HepG2 (cell line): ENCODE data around the gene FBH1. TPM values are rescaled to one million over a fixed set of nuclear protein-coding genes. Genes with fewer than 3 reads are reported as not detected.

Experiments
- ATAC-seq: fragments of 200-7000 bp; cut with Tn5 transposase; 3 replicates; pipeline ENCODE4 v1.9.1; 2020; ENCODE audit warnings: mild to moderate bottlenecking, moderate library complexity
- BruUV-seq: library from RNA; stranded (reverse); fragments of 400-500 nt; replicated peaks from 2 replicates; lab custom pipeline; 2021; lab: Mats Ljungman, UMichigan
- CTCF ChIA-PET: fragments of 300-600 bp; formaldehyde crosslinking; extraction: SDS; loops from one replicate; lab custom pipeline; 2021; ENCODE audit warnings: low total read pairs, inconsistent platforms, low intra/inter-chr PET ratio; lab: Yijun Ruan, JAX
- POLR2A ChIA-PET: fragments of 350-600 bp; sonication (Branson Sonifier 250); formaldehyde crosslinking; loops from one replicate; lab custom pipeline; 2020; ENCODE audit warnings: antibody characterized with exemption, inconsistent platforms; lab: Yijun Ruan, JAX
- DNase-seq: peaks from one replicate; pipeline ENCODE4 v3.0.0-alpha.2; 2015; ENCODE audit warnings: low spot score
- FAIRE-seq: peaks from 3 replicates; lab custom pipeline; 2011; peaks lifted over from hg19 to GRCh38; lab: Jason Lieb, UNC
- H2AFZ ChIP-seq: one replicate; pipeline ENCODE4 v1.6.1; 2011; ENCODE audit warnings: low read length, inconsistent platforms
- H3K27ac ChIP-seq: fragments of 300-600 bp; 3 replicates; pipeline ENCODE4 v1.8.0; 2011; ENCODE audit warnings: mixed run types, mild to moderate bottlenecking, mixed read lengths, low read length, inconsistent platforms; ENCODE audit not compliant: insufficient read depth; ENCODE audit errors: extremely low read length
- H3K27me3 ChIP-seq, 2 experiments: fragments of 200-600 bp in 1 of 2; 2 replicates in 1 of 2; 3 replicates in 1 of 2; pipeline versions ENCODE4 v1.6.0 to v1.8.0; 2011; ENCODE audit warnings: low read length in 2 of 2, mild to moderate bottlenecking in 2 of 2, moderate library complexity in 2 of 2, inconsistent platforms in 1 of 2; ENCODE audit not compliant: insufficient read depth in 2 of 2, control insufficient read depth in 1 of 2
- H3K36me3 ChIP-seq, 2 experiments: fragments of 200-600 bp in 1 of 2; replicated peaks in 1 of 2; 2 replicates in 1 of 2; 3 replicates in 1 of 2; pipeline versions ENCODE4 v1.5.1 to v1.8.0; 2011; ENCODE audit warnings: low read length in 2 of 2, inconsistent platforms in 1 of 2; ENCODE audit not compliant: insufficient read depth in 2 of 2, control insufficient read depth in 1 of 2
- H3K4me1 ChIP-seq: 2 replicates; pipeline ENCODE4 v1.5.1; 2012; ENCODE audit warnings: low read length, inconsistent platforms; ENCODE audit not compliant: insufficient read depth
- H3K4me2 ChIP-seq: 2 replicates; pipeline ENCODE4 v1.6.0; 2011; ENCODE audit warnings: low read depth, low read length, inconsistent platforms
- H3K4me3 ChIP-seq, 3 experiments: fragments of 200-600 bp in 1 of 3; sonication (generic), shearing (Covaris generic) in 1 of 3; replicated peaks in 1 of 3; 2 replicates each; pipeline ENCODE4 v1.5.1; 2011 to 2016; ENCODE audit warnings: low read length in 3 of 3, inconsistent platforms in 2 of 3, low read depth in 2 of 3, mild to moderate bottlenecking in 2 of 3, control low read depth in 1 of 3, mixed read lengths in 1 of 3; ENCODE audit not compliant: insufficient read depth in 1 of 3
- H3K79me2 ChIP-seq: one replicate; pipeline ENCODE4 v1.6.1; 2011; ENCODE audit warnings: low read length, inconsistent platforms; ENCODE audit not compliant: insufficient read depth
- H3K9ac ChIP-seq: 2 replicates; pipeline ENCODE4 v1.6.0; 2011; ENCODE audit warnings: mild to moderate bottlenecking, low read depth, low read length, inconsistent platforms; ENCODE audit not compliant: insufficient read depth
- H3K9me3 ChIP-seq: 2 replicates; pipeline ENCODE4 v1.5.1; 2012; ENCODE audit warnings: mild to moderate bottlenecking, low read length
- H4K20me1 ChIP-seq: 2 replicates; pipeline ENCODE4 v1.6.0; 2011; ENCODE audit warnings: inconsistent platforms, mild to moderate bottlenecking, low read length, moderate library complexity; ENCODE audit not compliant: insufficient read depth
- HNRNPH1 ChIP-seq: fragments of 200-400 bp; formaldehyde crosslinking; optimal IDR thresholded peaks from 2 replicates; pipeline ENCODE3; 2017; ENCODE audit warnings: mild to moderate bottlenecking, low read depth, low read length
- IKZF4 ChIP-seq: sonication (generic); formaldehyde crosslinking; IDR thresholded peaks from 2 replicates; pipeline ENCODE4 v1.5.1; 2020; ENCODE audit warnings: borderline replicate concordance, mild to moderate bottlenecking, low read depth, missing genetic modification reagents; ENCODE audit errors: not compliant biosample characterization
- JUN ChIP-seq: sonication (generic); formaldehyde crosslinking; IDR thresholded peaks from 2 replicates; pipeline ENCODE4 v1.4.0; 2020; ENCODE audit warnings: mild to moderate bottlenecking, missing genetic modification reagents
- KDM4B ChIP-seq: sonication (generic); formaldehyde crosslinking; IDR thresholded peaks from 2 replicates; pipeline ENCODE4 v1.4.0; 2020; ENCODE audit warnings: missing genetic modification reagents
- NFYB ChIP-seq: sonication (generic); formaldehyde crosslinking; IDR thresholded peaks from 2 replicates; pipeline ENCODE4 v1.4.0; 2020; ENCODE audit warnings: missing genetic modification reagents
- SRY ChIP-seq: sonication (generic); formaldehyde crosslinking; IDR thresholded peaks from 2 replicates; pipeline ENCODE4 v1.8.0; 2022; ENCODE audit warnings: mild to moderate bottlenecking, missing genetic modification reagents
- ZNF446 ChIP-seq: sonication (generic); formaldehyde crosslinking; IDR thresholded peaks from 2 replicates; pipeline ENCODE4 v1.5.0; 2020; ENCODE audit warnings: mild to moderate bottlenecking, missing genetic modification reagents
- ZNF678 ChIP-seq: sonication (generic); formaldehyde crosslinking; IDR thresholded peaks from 2 replicates; pipeline ENCODE4 v1.4.0; 2020; ENCODE audit warnings: mild to moderate bottlenecking, missing genetic modification reagents
- WGBS: methylation state at CpG from one replicate; pipeline ENCODE4 v1.1.6; 2017; ENCODE audit warnings: low lambda C conversion rate; 5-methylcytosine and 5-hydroxymethylcytosine counted together
- in situ Hi-C: cut with HindIII; loops from 2 replicates; pipeline ENCODE4 v1.10.0; 2017; ENCODE audit warnings: low pct_unique_long_range_greater_than_20kb; ENCODE audit not compliant: extremely low pct_ligation_motif_present
- intact Hi-C: fragments of 100-400 bp; cut with micrococcal nuclease; formaldehyde crosslinking; loops from one replicate; pipeline ENCODE4 v1.10.0; 2022; ENCODE audit not compliant: unreplicated experiment
- polyA plus RNA-seq, 8 experiments: library from polyadenylated mRNA; depleted of rRNA in 3 of 8; stranded (reverse) in 7 of 8; unstranded in 1 of 8; fragments of >200 nt; fragmentation: Illumina TruSeq in 4 of 8; extraction: Trizol in 4 of 8; gene quantifications; 2 replicates each; pipeline versions ENCODE4 v1.2.1 to v1.2.3, GENCODE V29; 2011 to 2016; ENCODE audit warnings: low read depth in 4 of 8, missing spikeins in 1 of 8, mixed read lengths in 1 of 8; ENCODE audit not compliant: insufficient read depth in 1 of 8
- total RNA-seq, 5 experiments: library from RNA; depleted of rRNA; stranded (reverse); fragments of >200 nt; fragmentation: Illumina TruSeq; extraction: Trizol; gene quantifications; 2 replicates each; pipeline ENCODE4 v1.2.3, GENCODE V29; 2016; ENCODE audit warnings: low read depth in 1 of 5
- TF ChIP-seq, protein P1 (sequence below): sonication (generic); formaldehyde crosslinking; IDR thresholded peaks from 2 replicates; pipeline ENCODE4 v1.5.1; 2020; ENCODE audit warnings: mild to moderate bottlenecking, missing genetic modification reagents
- TF ChIP-seq, protein P2 (sequence below): sonication (generic); formaldehyde crosslinking; IDR thresholded peaks from 2 replicates; pipeline ENCODE4 v1.4.0; 2020; ENCODE audit warnings: mild to moderate bottlenecking, missing genetic modification reagents
- TF ChIP-seq, protein P3 (sequence below): sonication (generic); formaldehyde crosslinking; IDR thresholded peaks from 2 replicates; pipeline ENCODE4 v1.5.0; 2020; ENCODE audit warnings: missing genetic modification reagents, mild to moderate bottlenecking, borderline replicate concordance
- TF ChIP-seq, protein P4 (sequence below): sonication (generic); formaldehyde crosslinking; IDR thresholded peaks from 2 replicates; pipeline ENCODE4 v1.4.0; 2020; ENCODE audit warnings: missing genetic modification reagents, borderline replicate concordance

Gene FBH1
- total and polyA plus RNA-seq, 2 of the 13 experiments (the other 11 are each of a cell fraction or from before 2014, with no cell fraction given) = 48.8 to 60.3 TPM

DNA sequence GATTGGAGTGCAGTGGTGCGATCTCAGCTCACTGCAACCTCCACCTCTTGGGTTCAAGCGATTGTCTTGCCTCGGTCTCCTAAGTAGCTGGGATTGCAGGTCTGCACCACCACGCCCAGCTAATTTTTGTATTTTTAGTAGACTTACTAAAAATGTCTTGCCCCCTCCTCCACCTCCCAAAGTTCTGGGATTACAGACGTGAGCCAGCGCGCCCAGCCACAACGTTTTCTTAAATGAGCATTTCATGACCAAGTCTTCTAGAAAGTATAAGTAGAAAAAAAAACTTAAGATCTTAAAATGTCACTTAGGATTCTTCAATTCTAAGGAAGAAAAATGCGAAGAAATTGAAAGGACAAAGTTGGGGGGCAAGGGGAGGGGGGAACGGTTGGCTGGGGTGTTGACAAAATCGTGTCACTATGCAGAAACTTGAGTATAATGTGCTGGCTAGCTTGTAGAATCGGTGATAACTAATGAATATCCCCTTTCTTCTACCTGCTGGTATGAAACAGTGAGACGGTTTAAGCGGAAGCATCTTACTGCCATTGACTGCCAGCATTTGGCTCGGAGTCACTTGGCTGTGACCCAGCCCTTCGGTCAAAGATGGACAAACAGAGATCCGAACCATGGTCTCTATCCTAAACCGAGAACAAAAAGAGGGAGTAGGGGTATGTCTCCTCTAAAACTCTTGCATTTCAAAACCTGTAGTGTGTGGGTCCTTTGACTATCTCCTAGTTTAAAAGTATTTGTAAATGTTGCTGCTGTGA, 12.7 kb downstream of the FBH1 start (continued):
- TF ChIP-seq, protein P1, sequence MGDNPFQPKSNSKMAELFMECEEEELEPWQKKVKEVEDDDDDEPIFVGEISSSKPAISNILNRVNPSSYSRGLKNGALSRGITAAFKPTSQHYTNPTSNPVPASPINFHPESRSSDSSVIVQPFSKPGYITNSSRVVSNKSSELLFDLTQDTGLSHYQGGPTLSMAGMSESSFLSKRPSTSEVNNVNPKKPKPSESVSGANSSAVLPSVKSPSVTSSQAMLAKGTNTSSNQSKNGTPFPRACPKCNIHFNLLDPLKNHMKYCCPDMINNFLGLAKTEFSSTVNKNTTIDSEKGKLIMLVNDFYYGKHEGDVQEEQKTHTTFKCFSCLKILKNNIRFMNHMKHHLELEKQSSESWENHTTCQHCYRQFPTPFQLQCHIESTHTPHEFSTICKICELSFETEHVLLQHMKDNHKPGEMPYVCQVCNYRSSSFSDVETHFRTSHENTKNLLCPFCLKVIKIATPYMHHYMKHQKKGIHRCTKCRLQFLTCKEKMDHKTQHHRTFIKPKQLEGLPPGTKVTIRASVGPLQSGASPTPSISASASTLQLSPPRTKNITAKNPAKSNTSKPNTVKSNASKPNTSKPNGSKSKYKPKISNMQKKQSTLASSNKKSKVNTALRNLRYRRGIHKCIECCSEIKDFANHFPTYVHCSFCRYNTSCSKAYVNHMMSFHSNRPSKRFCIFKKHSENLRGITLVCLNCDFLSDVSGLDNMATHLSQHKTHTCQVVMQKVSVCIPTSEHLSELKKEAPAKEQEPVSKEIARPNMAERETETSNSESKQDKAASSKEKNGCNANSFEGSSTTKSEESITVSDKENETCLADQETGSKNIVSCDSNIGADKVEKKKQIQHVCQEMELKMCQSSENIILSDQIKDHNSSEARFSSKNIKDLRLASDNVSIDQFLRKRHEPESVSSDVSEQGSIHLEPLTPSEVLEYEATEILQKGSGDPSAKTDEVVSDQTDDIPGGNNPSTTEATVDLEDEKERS = no peak
- TF ChIP-seq ZNF678 (CRISPR knock-in tag) = no peak

DNA sequence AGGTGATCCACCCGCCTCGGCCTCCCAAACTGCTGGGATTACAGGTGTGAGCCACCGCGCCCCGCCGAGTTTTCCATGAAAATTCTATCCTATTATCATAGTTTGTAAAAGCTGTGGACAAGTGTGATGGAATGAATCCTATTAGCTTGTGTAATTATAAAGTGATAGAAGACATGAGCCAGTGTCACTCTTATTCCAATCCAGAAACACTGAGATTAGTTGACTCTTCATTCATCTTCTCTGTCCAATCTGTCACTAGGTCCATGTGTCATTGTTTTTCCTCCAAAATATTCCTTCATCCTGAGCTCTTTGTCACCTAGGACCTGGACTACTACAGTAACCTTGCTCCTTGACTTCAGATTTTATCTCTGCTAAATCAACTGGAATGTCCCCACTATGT, 13.5 kb downstream of the FBH1 start:
- ChIA-PET CTCF (no interaction called here), POLR2A (no interaction called here)
- Histone ChIP-seq H4K20me1 (no peaks in the 10 kb centered on the region), H3K27ac (no peak overlapping the region), H3K79me2 (peaks cover 9% of the 10 kb centered on the region), H3K36me3 (peaks cover 7 to 12% of the 10 kb centered on the region in 2 experiments; a peak in 4 of 5 replicates), H3K4me3 (no peak overlapping the region), H3K4me1 (no peaks in the 10 kb centered on the region), H3K27me3 (no peaks in the 10 kb centered on the region), H3K9me3 (no peaks in the 10 kb centered on the region), H3K9ac (no peak overlapping the region), H2AFZ (no peak overlapping the region), H3K4me2 (no peak overlapping the region)
- intact Hi-C loops = no loop called here
- WGBS = 97% methylated on average over 6 of the region's 6 CpGs
- no TSS peak for BruUV-seq
- DNase-seq = no peak
- no peak for FAIRE-seq
- in situ Hi-C loops = no loop called here
- no peak for ATAC-seq
- no peak for TF ChIP-seq IKZF4 (CRISPR knock-in tag)
- TF ChIP-seq SRY = no peak
- TF ChIP-seq JUN (CRISPR knock-in tag) = no peak
- TF ChIP-seq HNRNPH1 = no peak
- no peak for TF ChIP-seq KDM4B (CRISPR knock-in tag)
- TF ChIP-seq NFYB = no peak
- no peak for TF ChIP-seq ZNF446 (CRISPR knock-in tag)
- TF ChIP-seq, protein P2, sequence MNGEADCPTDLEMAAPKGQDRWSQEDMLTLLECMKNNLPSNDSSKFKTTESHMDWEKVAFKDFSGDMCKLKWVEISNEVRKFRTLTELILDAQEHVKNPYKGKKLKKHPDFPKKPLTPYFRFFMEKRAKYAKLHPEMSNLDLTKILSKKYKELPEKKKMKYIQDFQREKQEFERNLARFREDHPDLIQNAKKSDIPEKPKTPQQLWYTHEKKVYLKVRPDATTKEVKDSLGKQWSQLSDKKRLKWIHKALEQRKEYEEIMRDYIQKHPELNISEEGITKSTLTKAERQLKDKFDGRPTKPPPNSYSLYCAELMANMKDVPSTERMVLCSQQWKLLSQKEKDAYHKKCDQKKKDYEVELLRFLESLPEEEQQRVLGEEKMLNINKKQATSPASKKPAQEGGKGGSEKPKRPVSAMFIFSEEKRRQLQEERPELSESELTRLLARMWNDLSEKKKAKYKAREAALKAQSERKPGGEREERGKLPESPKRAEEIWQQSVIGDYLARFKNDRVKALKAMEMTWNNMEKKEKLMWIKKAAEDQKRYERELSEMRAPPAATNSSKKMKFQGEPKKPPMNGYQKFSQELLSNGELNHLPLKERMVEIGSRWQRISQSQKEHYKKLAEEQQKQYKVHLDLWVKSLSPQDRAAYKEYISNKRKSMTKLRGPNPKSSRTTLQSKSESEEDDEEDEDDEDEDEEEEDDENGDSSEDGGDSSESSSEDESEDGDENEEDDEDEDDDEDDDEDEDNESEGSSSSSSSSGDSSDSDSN (CRISPR knock-in tag) = no peak
- TF ChIP-seq, protein P3, sequence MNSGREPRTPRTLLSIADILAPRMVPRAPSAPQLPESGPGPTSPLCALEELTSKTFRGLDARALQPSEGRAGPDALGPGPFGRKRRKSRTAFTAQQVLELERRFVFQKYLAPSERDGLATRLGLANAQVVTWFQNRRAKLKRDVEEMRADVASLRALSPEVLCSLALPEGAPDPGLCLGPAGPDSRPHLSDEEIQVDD (CRISPR knock-in tag) = no peak
- TF ChIP-seq, protein P4, sequence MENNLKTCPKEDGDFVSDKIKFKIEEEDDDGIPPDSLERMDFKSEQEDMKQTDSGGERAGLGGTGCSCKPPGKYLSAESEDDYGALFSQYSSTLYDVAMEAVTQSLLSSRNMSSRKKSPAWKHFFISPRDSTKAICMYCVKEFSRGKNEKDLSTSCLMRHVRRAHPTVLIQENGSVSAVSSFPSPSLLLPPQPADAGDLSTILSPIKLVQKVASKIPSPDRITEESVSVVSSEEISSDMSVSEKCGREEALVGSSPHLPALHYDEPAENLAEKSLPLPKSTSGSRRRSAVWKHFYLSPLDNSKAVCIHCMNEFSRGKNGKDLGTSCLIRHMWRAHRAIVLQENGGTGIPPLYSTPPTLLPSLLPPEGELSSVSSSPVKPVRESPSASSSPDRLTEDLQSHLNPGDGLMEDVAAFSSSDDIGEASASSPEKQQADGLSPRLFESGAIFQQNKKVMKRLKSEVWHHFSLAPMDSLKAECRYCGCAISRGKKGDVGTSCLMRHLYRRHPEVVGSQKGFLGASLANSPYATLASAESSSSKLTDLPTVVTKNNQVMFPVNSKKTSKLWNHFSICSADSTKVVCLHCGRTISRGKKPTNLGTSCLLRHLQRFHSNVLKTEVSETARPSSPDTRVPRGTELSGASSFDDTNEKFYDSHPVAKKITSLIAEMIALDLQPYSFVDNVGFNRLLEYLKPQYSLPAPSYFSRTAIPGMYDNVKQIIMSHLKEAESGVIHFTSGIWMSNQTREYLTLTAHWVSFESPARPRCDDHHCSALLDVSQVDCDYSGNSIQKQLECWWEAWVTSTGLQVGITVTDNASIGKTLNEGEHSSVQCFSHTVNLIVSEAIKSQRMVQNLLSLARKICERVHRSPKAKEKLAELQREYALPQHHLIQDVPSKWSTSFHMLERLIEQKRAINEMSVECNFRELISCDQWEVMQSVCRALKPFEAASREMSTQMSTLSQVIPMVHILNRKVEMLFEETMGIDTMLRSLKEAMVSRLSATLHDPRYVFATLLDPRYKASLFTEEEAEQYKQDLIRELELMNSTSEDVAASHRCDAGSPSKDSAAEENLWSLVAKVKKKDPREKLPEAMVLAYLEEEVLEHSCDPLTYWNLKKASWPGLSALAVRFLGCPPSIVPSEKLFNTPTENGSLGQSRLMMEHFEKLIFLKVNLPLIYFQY (CRISPR knock-in tag) = no peak
